Fibroblast of peridontal ligament (primary cell): ENCODE results near the gene WDR44.
"Not testable (repeated sequence)": the region's sequence is repeated elsewhere in the genome, so short reads cannot be mapped to it uniquely, and the experiment has no call there.

Source experiments
- DNase-seq: peaks from one replicate; pipeline ENCODE4 v3.0.0-alpha.2; 2010; ENCODE audit errors: extremely low read depth

WDR44 gene, protein sequence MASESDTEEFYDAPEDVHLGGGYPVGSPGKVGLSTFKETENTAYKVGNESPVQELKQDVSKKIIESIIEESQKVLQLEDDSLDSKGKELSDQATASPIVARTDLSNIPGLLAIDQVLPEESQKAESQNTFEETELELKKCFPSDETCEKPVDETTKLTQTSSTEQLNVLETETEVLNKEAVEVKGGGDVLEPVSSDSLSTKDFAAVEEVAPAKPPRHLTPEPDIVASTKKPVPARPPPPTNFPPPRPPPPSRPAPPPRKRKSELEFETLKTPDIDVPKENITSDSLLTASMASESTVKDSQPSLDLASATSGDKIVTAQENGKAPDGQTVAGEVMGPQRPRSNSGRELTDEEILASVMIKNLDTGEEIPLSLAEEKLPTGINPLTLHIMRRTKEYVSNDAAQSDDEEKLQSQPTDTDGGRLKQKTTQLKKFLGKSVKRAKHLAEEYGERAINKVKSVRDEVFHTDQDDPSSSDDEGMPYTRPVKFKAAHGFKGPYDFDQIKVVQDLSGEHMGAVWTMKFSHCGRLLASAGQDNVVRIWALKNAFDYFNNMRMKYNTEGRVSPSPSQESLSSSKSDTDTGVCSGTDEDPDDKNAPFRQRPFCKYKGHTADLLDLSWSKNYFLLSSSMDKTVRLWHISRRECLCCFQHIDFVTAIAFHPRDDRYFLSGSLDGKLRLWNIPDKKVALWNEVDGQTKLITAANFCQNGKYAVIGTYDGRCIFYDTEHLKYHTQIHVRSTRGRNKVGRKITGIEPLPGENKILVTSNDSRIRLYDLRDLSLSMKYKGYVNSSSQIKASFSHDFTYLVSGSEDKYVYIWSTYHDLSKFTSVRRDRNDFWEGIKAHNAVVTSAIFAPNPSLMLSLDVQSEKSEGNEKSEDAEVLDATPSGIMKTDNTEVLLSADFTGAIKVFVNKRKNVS

GRCh38 chrX:118345464-118346257 lies at the start of gene WDR44:
TSS of gene WDR44 (plus strand) at chrX:118346106. CDS start at chrX:118346504, 398 bp downstream.
- DNase-seq: peak; percentile 92

- not testable (repeated sequence) for DNase-seq
These were observed 40.1 kb upstream of the WDR44 start for GRCh38 chrX:118305827-118306226.

DNA sequence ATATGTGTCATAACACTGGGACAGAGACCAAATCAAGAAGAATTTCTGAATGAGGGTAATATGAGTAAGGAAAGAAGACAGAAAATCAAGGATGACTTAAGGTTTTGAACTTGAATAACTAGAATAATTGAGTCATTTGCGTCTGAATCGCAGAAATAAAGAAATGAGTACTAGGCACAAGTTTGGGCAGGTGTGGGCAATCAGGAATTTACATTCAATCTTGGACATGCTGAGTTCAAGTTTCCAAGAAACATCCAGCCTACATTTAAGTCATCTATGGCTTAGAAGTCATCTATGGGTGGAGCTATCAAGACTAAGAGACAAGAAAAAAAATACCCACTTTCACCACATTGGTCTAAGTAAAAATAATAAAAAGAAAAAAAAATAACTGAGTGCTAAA lies 30.4 kb upstream of the WDR44 start:
- no peak for DNase-seq

DNA sequence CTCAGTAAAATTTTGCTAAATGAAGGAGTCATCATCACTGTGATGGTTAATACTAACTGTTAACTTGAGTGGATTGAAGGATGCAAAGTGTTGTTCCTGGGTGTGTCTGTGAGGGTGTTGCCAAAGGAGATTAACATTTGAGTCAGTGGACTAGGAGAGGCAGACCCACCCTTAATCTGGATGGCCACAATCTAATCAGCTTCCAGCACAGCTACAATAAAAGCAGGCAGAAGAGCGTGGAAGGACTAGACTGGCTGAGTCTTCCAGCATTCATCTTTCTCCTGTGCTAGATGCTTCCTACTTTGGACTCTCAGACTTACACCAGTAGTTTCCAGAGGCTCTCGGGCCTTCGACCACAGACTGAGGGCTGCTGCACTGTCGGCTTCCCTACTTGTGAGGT lies 21.3 kb upstream of the WDR44 start:
- DNase-seq: no peak

- peak; percentile 1 for DNase-seq
These were observed 20.5 kb upstream of the WDR44 start for GRCh38 chrX:118325453-118325852.

DNA sequence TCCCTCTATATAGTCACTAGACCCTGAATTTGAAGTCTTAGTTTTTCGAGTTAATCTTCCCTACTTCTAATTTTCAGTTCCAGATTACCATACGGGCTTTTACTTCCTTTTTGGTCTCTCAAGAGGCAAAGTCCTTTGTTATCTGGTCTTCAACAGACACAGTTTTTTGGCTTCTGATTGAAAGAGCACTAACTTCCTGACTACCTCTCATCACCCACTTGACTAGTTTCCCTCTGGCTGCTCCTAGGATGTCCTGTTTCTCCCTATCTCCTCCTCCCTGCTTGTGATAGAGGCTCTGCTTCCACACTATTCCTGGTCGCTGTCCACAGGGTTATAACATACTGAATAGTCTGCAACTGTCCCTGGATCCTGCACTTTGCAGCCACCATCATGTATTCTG lies 16.7 kb upstream of the WDR44 start:
- DNase-seq: no peak

DNA sequence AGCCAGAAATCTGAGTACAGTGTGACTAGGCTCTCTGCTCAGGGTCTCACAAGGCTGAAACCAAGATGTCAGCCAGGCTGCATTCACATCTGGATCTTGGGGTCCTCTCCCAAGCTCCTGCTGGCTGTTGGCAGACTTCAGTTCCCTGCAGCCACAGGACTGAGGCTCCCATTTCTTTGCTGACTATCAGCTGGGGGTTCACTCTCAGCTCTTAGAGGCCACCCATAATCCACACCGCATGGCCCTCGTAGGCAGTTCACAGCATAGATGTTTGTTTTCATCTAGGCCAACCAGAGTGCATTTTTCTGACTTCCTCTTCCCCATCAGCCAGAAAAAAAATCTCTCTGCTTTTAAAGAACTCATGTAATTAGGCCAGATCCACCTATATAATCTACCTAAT lies 8.2 kb upstream of the WDR44 start:
- no peak for DNase-seq

DNA sequence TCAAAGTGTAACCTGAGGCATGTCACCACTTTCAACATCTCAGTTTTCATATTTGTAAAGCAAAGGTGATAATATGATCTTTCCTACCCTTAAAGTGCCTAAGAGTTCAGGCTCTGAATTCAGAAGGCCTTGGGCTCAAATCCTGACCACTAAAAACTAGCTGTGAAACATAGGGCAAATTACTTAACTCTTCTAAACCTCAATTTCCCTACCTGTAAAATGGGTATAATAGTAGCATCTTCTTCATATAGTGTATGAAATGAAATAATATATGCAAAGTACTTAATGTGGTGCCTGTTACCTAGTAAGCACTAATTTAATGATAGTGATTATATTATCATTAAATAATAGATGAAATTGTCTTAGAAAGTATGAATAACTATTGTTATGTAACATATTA lies 7.0 kb upstream of the WDR44 start:
- DNase-seq: no peak

DNA sequence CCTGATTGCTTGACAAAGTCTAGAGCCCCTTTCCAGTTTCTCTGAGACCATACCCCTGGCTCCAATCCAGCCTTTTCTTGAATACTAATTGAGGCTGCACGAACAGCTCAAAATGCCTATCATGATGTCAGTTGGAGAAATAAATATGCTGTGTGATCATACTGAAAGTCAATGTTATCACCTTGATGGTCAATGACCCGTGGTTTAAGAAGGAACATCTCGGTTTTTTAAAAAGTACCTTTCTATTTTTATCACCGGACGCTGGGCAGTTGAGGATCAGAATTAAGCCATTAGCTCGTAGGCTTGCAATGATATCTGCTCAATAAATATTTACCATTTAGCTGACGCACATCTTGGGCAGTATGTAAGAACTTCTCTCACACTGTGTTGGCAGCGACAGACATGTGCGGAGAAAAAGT lies 852 bp upstream of the WDR44 start:
- no peak for DNase-seq

DNA sequence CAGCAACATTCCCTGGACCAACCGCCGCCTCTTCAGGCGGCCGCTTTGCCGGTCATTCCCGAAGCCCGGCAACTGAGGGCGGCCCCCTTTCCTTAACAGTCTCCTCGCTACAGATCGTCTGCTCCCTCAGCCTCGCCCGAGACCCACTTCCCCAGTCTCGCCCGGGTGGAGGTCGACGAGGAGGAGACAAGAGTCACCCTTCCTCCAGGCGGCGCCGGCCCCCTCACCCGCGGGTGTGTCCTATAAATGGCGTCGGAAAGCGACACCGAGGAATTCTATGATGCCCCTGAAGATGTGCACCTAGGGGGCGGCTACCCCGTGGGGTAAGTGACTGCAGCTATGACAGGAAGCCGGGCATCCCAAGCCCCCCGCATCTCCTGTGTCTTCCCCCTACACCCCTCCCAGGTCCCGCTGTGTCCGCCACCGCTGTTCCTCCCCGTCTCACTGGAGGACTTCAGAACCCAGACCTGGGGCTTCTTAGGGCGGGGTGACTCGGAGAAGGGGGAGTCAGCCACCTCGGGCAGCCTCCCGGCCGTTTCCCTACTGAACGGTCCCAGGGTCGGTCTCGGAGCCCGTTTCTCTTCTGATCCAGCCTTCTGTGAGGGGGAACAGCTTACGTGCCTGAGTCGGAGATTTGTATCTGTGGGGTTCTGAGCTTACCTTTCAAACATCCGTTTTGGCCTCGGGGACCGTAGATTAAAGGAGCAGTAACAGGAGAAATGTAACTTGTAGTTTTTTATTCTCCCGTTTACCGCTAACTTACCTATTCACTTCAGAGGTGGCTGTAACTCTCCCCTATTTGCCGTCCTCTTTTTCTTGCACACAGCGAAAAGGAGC lies 570 bp downstream of the WDR44 start:
- no peak for DNase-seq

GRCh38 chrX:118347131-118347530 lies 1.2 kb downstream of the WDR44 start:
- peak; percentile 56 for DNase-seq

DNA sequence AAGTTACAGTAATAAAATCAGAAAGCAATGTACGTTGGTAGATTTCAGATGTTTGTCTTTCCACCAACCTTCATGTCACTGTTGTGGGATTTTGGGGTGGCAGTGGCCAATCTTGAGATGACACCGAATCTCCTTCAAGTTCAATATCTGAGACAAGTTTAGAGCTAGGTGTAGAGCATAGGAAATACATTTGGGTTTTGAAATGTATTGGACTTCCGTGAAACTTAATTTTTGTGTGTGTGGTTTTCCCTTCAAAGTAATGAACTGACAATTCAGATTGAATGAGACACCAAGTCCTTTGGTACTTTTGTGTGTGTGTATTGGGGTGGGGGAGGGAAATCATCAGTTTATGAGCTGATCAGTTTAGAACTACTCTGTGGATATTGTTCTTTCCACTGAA lies 1.8 kb downstream of the WDR44 start:
- no peak for DNase-seq

GRCh38 chrX:118348186-118348810 lies 2.4 kb downstream of the WDR44 start:
- DNase-seq: no peak

DNA sequence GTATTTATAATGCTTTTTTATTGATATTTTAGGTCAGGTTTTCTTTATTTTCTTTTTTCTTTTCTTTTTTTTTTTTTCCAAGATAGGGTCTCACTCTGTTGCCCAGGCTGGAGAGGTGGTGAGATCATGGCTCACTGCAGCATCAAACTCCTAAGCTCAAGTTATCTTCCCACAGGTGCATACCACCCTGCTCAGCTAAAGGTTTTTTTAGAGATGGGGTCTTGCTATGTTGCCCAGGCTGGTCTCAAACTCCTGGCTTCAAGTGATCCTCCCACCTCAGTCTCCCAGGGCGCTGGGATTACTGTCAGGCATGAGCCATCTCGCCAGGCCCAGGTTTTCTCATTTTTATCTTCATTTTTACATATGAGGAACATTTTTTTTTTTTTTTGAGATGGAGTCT lies 3.3 kb downstream of the WDR44 start:
- DNase-seq: no peak

DNA sequence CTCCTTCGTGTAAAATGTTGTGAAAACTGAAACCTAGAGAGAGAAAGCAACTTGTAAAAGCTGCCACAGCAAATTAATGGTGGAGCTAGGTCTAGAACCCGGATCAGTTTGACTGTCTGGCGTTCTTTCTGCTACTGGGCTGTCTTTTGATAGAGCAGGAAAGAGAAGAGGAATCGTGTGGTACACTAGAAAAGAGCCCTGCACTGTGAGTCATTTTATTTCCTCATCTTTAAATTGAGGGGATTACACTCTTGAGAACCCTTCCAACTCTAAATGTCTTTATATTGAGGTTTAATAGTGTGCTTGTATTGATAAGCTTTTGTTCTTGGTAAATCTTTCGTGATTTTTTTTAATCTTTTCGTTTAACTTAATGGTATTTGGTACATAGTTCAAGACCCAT lies 4.3 kb downstream of the WDR44 start:
- peak; percentile 46 for DNase-seq

GRCh38 chrX:118350706-118351105 lies 4.8 kb downstream of the WDR44 start:
- no peak for DNase-seq

DNA sequence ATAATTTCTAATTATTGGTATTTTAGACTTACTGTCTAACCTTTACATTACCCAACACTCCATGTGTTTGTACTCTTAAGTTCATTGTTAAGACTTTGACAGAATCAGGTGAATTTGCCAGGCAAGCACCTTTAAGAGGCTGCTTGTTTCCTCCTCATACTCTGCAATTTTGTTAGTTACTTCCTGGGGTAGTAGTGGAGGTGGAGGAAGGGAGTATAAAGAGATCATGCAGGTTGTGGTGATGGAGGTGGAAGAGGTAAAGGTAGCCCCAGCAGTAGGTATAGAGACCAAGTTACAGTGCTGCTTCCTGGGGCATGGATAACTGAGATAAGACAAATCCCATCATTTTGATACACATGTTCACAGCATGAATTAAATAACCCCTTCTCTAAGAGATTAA lies 6.7 kb downstream of the WDR44 start:
- no peak for DNase-seq

DNA sequence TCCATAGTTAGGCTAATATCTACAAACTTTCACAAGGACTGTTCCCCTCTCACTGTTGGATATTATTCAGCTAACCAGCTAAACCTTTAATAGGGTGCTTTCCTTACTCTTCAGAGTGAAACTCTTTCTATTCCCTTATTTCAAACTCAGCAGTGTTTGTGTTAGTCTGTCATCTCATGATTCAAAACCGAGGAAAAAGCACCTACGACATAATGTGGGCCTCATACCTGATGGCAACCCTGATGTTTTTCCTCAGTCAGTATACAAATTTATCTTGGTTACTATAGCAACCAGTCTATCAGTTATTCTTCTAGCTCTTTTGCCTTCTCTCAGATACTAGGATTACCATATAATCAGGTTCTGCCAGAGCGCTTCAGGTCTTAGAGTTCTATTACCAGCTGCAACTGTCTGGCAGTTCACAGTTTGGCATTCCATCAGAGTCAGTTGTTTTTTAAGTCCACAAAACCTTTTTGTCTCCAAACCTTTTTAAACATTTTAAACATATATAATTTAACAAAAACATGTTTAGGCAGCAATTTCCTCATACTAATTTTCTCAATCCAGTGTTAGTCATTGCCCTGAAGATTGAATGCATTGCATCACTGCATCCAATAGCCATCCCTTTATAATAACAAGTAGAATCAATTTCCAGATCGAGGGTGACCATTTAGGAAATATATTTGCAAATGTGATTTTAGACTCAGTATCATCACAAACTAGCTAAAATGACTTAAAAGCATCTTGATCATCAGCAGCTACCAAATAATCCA lies 7.4 kb downstream of the WDR44 start:
- DNase-seq: peak; percentile 49

DNA sequence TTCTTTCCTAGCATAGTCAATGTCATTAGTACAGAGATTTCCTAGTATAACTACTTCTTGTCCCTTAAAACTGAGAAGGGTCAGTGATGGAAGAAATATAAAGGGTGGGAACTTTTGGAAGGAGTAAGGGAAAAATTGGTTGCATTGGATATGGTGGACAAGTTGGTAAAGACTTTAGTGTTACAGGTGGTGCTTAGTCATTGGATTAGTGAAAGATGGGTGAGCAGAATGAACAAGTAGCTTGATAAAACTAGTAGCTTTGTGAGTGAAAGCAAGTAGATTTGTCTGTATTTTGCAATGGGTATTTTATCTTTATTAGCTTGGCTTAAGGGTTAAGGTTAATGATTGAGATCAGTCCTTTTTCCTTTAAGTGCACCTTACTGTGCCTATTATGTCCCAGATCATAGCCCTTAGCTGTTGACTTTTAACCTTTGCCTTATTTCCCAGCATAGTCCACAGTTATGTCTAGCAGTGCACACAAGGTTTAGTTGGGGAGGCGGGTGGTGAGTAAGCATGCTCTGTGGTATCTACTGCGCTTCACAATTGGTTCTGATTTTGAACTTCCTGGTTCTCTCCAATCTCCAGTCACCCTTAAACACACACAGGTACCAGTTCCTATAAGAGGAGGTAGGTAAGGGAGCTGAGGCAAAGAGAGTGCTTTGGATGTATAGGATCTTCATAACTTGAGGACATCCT lies 9.5 kb downstream of the WDR44 start:
- DNase-seq: no peak
